CD1c-positive myeloid dendritic cell (primary cell): ENCODE data around the gene ABLIM2.

Experiments
- DNase-seq: peaks from one replicate; pipeline ENCODE4 v3.0.0-alpha.2; 2016; ENCODE audit errors: extremely low spot score

The ABLIM2 gene

GRCh38 chr4:8084712-8085490 lies 73.7 kb downstream of the ABLIM2 start:
- DNase-seq: no peak

GRCh38 chr4:8084031-8084660 lies 74.5 kb downstream of the ABLIM2 start:
- no peak for DNase-seq

- no peak for DNase-seq
These were observed 75.4 kb downstream of the ABLIM2 start for GRCh38 chr4:8083086-8083825.

GRCh38 chr4:8082517-8083055 lies 76.0 kb downstream of the ABLIM2 start:
- DNase-seq: no peak

- DNase-seq: no peak
These were observed 76.7 kb downstream of the ABLIM2 start for GRCh38 chr4:8081621-8082516.

- no peak for DNase-seq
These were observed 77.4 kb downstream of the ABLIM2 start for GRCh38 chr4:8081171-8081570.

GRCh38 chr4:8080754-8081065 lies 77.9 kb downstream of the ABLIM2 start:
- DNase-seq: no peak

- no peak for DNase-seq
These were observed 78.5 kb downstream of the ABLIM2 start for GRCh38 chr4:8079916-8080753.

- peak; percentile 52 for DNase-seq
These were observed 79.4 kb downstream of the ABLIM2 start for GRCh38 chr4:8079031-8079885.

GRCh38 chr4:8078610-8079015 lies 80.0 kb downstream of the ABLIM2 start:
- DNase-seq: no peak

- DNase-seq: no peak
These were observed 80.5 kb downstream of the ABLIM2 start for GRCh38 chr4:8078109-8078494.

GRCh38 chr4:8077181-8078108 lies 81.2 kb downstream of the ABLIM2 start:
- no peak for DNase-seq

- DNase-seq: no peak
These were observed 82.6 kb downstream of the ABLIM2 start for GRCh38 chr4:8076023-8076422.

- no peak for DNase-seq
These were observed 85.3 kb downstream of the ABLIM2 start for GRCh38 chr4:8073206-8073863.

- DNase-seq: no peak
These were observed 86.2 kb downstream of the ABLIM2 start for GRCh38 chr4:8072235-8072968.

- no peak for DNase-seq
These were observed 86.8 kb downstream of the ABLIM2 start for GRCh38 chr4:8071766-8072165.
